ENCODE measurements around the gene TMEM176A.

Gene TMEM176A

GRCh38 chr7:150820578-150821198, 20.1 kb downstream of the TMEM176A start:
- no peak for DNase-seq

DNA sequence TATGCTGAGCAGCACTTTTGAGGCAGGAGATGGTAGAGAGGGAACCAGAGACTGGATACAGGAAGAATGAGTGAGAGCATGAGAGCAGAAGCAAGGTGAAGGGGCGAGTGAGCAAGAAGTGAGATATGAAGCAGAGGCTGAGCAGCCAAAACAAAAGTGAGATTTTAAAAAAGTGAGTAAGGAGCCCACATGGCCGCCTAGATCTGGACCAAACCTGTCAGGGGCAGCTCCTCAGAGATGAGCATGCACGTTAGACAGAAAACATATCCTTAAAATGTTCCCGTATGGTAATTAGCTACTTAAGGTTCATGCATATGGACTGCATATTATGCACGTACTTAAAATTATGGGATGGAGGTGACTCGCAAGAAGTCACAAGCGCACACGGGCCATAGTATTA, 22.5 kb downstream of the TMEM176A start:
- no peak for DNase-seq

DNA sequence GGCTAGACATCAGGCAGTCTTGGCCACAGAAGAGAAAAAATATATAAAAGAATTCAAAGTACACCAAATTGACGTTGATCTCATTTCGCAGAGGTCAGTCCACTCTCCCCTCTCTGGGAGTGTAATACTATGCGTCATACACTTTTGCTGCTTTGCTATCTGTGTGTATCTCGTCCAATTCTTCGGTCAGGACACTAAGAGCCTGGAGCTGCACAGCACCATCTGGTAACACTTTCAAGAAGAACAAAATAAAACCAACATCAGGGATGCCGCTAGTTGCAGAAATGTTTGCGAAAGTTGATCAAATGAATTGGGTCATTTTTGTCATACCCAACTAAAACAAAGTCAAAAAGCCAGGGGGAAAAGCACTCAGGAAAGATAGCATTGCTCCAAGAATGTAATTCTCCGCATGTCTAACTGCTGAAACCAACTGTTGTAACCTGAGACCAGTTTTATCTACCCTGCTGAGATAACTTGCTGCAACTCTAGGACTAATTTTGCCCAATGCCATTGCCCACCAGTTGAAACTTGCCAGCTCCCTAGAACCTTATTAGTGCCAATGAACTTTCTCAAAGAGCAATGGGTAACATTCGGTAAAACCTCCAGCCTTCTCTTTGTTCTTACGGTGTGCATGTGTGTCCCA, 23.0 kb downstream of the TMEM176A start:
- DNase-seq: no peak

GRCh38 chr7:150824379-150825177, 24.0 kb downstream of the TMEM176A start:
- DNase-seq: no peak

- DNase-seq: no peak
These were observed 25.7 kb downstream of the TMEM176A start for GRCh38 chr7:150826061-150826849.

- DNase-seq: no peak
These were observed 27.8 kb downstream of the TMEM176A start for GRCh38 chr7:150828384-150828783.

DNA sequence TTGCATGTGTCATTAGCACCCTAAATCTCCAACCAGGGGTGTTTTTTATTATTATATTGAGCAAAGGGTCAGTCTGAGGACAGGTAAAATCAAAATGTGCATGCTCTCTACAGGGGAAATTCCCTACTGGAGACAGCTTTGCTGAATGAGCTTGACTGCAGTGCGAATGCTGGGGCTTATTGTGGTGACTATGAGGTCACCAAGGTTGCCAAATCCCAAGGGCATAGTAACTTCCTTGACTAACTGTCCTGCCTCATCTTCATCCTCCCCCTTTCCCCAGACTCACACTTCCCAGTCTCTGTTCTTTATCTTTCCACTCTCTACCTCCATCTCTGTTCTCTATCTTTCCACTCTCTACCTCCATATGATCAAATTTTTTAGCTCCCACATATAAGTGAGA, 28.9 kb downstream of the TMEM176A start:
- no peak for DNase-seq

DNA sequence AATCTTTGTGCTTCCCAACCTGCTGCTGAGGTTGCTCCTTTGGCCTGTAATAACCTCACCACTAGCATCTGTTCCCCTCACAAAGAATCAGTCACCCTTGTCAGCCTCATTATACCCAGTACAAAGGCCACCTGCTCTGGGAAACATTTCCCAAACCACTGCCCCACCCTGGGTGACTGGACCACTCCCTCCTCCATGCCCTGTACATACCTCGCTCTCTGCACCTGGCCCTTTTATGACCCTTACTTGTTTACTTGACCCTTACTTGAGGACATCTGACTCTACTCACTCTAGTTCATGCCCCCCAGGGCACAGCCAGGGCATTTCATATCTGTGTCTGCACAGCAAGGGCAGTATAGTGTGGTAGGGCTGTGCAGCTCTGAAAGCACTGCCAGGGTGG, 30.4 kb downstream of the TMEM176A start:
- no peak for DNase-seq

- no peak for DNase-seq
These were observed 31.3 kb downstream of the TMEM176A start for GRCh38 chr7:150831851-150832250.

GRCh38 chr7:150835019-150835418, 34.5 kb downstream of the TMEM176A start:
- DNase-seq: no peak

DNA sequence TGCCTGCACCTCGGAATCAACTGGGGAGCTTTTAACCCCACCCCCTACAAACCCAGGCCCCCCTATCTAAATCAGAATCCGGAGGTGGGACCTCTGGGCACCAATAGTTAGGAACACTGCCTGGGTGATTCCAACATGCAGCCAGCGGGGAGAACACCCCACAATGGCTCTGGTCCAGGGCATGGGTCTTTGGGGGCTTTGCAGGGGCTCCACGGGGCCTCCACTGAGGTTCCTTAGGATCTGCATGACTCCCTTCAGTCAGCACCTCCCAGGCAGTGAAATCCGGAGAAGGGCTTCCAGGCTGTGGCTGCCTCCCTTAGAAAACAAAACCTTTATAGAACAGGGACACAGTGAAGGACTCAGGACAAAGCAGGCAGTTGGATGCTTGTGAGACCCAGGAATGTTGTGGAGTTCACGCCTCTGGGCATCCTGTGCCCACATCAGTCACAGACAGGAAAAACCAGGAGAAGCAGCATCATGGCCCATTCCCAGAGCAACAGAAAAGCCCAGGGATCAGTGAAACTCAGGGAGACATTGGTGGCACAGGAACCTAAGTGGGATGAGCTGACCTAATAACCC, 35.2 kb downstream of the TMEM176A start:
- DNase-seq: no peak

GRCh38 chr7:150838965-150839650, 38.5 kb downstream of the TMEM176A start:
- DNase-seq: no peak

GRCh38 chr7:150842018-150842417, 41.4 kb downstream of the TMEM176A start:
- no peak for DNase-seq

DNA sequence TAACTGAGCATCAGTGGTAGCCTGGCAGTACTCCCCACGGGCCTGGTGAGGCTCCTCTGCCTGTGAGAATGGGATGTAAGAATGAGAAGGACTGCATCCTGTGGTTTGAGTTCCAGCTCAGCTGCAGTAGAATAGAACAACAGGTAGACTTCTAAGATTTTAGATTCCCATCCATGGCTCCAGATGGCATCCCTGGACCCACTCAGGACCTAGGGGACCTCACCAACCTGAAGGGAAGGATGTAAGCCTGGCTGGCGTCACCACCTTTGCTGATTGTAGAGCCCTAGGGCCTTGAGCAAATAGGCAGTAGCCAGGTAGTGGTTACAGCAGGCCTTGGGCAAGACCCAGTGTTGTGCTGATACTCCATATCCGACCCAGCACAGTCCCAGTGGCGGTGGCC, 42.1 kb downstream of the TMEM176A start:
- DNase-seq: no peak

- DNase-seq: no peak
These were observed 44.9 kb downstream of the TMEM176A start for GRCh38 chr7:150845421-150845861.

- no peak for DNase-seq
These were observed 45.9 kb downstream of the TMEM176A start for GRCh38 chr7:150846291-150847115.

DNA sequence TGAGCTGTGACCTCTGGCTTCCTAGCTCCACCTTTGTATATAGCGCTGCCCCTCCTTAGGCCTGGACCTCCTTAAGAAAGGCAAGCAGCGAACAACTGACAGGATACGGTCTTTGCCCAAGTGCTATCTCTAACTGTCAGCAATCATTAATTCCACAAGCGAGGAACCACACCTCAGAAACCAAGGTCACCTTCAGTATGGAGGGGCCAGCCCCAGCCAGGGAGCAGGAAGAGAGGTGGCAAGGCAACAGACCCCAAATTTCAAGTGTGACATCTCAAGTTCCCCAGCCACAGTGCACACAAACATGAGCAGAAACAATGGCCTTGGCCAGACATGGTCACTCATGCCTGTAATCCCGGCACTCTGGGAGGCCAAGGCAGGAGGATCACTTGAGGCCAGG, 47.0 kb downstream of the TMEM176A start:
- no peak for DNase-seq

DNA sequence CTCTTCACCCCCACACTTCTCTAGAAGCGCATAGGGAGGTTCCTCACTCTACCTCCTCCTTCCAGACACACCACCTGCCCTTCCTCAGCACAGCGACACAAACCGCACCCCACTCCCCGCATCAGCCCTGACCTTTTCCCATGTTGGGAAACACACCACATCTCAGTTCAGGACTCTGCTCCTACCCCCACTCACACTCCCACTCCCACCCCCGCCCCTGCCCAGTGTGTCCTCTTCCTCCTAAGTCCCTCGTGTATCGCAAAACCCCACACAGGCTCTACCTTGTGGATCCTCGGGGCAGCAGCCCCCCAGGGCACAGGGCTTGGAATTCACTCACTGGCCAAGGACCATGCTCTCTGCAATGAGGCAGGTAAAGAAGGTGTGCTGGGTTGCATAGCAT, 47.5 kb downstream of the TMEM176A start:
- no peak for DNase-seq

- no peak for DNase-seq
These were observed 48.1 kb downstream of the TMEM176A start for GRCh38 chr7:150848561-150849115.

- no peak for DNase-seq
These were observed 48.7 kb downstream of the TMEM176A start for GRCh38 chr7:150849204-150849775.

DNA sequence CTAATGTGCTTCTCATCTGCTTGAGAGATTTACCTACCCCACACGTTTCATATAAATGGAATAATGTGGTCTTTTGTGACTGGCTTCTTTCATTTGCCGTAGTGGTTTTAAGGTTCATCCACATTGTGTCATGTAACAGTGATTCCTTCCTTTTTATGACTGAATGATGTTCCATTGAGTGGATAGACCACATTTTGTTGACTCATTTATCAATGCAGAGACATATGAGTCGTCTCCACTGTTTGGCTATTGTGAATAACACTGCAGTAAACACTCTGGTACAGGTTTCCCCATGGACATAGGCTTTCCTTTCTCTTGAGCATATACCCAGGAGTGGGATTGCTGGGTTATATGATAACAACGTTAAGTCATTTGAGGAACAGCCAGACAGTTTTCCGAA, 49.7 kb downstream of the TMEM176A start:
- no peak for DNase-seq

All from NCI-H2227 treated with DMSO at 0.1 percent for 48 hours (cell line).